Smooth muscle cell (in vitro differentiated cells): ENCODE measurements around the gene PTPRJ. TPM values are rescaled to one million over a fixed set of nuclear protein-coding genes. Genes with fewer than 3 reads are reported as not detected.
A peak's percentile ranks its signal among the peaks of the same experiment; 100 is the strongest.

ENCODE experiments used
- DNase-seq: peaks from one replicate; lab custom pipeline; 2025; ENCODE audit not compliant: unreplicated experiment; lab: John Stamatoyannopoulos, UW
- H2AFZ ChIP-seq: fragments of 200-600 bp; sonication (generic); 2 replicates; pipeline ENCODE4 v1.6.0; 2016; ENCODE audit warnings: antibody characterized with exemption, low read depth, mild to moderate bottlenecking
- H3F3A ChIP-seq: fragments of 200-600 bp; sonication (generic); 2 replicates; pipeline ENCODE4 v1.6.0; 2017; ENCODE audit warnings: antibody characterized with exemption, low read depth
- H3K27ac ChIP-seq: fragments of 200-600 bp; sonication (generic); 2 replicates; pipeline ENCODE4 v1.5.1; 2016; ENCODE audit warnings: low read depth, mild to moderate bottlenecking
- H3K27me3 ChIP-seq: fragments of 200-600 bp; sonication (generic); 2 replicates; pipeline ENCODE4 v1.6.1; 2016; ENCODE audit warnings: low read depth, mild to moderate bottlenecking
- H3K36me3 ChIP-seq: fragments of 200-600 bp; sonication (generic); 2 replicates; pipeline ENCODE4 v1.5.1; 2016; ENCODE audit warnings: low read depth
- H3K4me1 ChIP-seq: fragments of 200-600 bp; sonication (generic); 2 replicates; pipeline ENCODE4 v1.5.1; 2016; ENCODE audit warnings: low read depth
- H3K4me2 ChIP-seq: fragments of 200-600 bp; sonication (generic); 2 replicates; pipeline ENCODE4 v1.6.0; 2016; ENCODE audit warnings: mild to moderate bottlenecking
- H3K4me3 ChIP-seq: fragments of 200-600 bp; sonication (generic); 2 replicates; pipeline ENCODE4 v1.5.1; 2016; ENCODE audit warnings: mild to moderate bottlenecking
- H3K79me2 ChIP-seq: fragments of 200-600 bp; sonication (generic); 2 replicates; pipeline ENCODE4 v1.6.0; 2016; ENCODE audit warnings: low read depth, mild to moderate bottlenecking
- H3K9ac ChIP-seq: fragments of 200-600 bp; sonication (generic); 2 replicates; pipeline ENCODE4 v1.6.0; 2016; ENCODE audit warnings: low read depth
- H3K9me3 ChIP-seq: fragments of 200-600 bp; sonication (generic); replicated peaks from 2 replicates; pipeline ENCODE4 v1.5.1; 2016; ENCODE audit warnings: low read depth
- H4K20me1 ChIP-seq: fragments of 200-600 bp; sonication (generic); 2 replicates; pipeline ENCODE4 v1.6.0; 2016; ENCODE audit warnings: low read depth
- WGBS: methylation state at CpG from one replicate; pipeline ENCODE4 v1.1.7; 2016; ENCODE audit warnings: low lambda C conversion rate; 5-methylcytosine and 5-hydroxymethylcytosine counted together
- polyA plus RNA-seq: library from polyadenylated mRNA; unstranded; fragments of >200 nt; fragmentation: Nextera tagmentation; extraction: Ambion mirVana; gene quantifications from 2 replicates; pipeline ENCODE4 v1.2.1, GENCODE V29; 2016
- total RNA-seq: library from RNA; depleted of rRNA; stranded (reverse); fragments of >200 nt; gene quantifications from 2 replicates; pipeline ENCODE4 v1.2.3, GENCODE V29; 2014
- TF ChIP-seq, protein P1 (sequence below): fragments of 200-600 bp; sonication (generic); IDR thresholded peaks from 2 replicates; pipeline ENCODE4 v1.5.1; 2017; ENCODE audit warnings: borderline replicate concordance, mild to moderate bottlenecking, antibody characterized with exemption; ENCODE audit not compliant: insufficient read depth, poor library complexity, severe bottlenecking

The PTPRJ gene
- total and polyA plus RNA-seq, 2 experiments from 2014 or later: 1.5 to 6.3 TPM

DNA sequence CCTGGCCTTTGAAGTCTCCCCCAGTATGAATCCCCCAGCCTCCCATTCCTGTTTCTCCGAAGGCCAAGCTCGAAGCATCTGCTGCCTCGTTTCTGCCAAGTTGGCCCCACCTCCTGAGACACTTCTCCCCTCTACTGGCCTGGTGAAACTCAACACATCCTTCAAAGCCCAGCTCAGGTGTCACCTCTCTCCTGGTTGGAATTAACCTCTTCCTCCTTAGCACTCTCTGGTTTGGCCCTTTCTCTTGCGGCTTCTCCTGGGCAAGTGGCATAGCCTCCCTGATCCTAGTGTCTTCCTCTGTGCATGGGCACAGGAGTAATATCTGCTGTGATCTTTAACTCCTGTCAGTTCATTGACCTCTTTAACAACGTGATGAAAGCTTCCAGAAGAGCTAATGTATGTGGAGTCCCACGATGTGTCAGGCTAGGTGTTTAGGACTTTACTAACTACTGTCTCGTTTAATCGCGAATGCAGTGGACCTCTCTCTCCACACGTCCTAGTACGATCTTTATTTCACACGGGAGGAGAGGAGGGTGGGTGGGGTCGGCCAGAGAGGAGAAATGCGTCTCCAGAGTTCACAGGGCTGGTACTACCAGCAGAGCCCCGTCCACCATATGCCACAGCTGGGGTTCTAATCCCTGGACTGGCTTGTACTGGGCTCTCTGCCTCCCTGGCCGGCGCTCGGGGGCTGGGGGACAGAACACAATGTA is 826 bp upstream of the PTPRJ start:
- Histone ChIP-seq H3K4me1 (peaks cover 24% of the 10 kb centered on the region), H3K27ac (no peak overlapping the region), H2AFZ (peak overlapping the region; percentile 75), H3K4me2 (peak overlapping the region; percentile 100), H3K36me3 (no peaks in the 10 kb centered on the region), H3K79me2 (peaks cover 9% of the 10 kb centered on the region), H3F3A (peaks cover 20% of the 10 kb centered on the region), H4K20me1 (no peaks in the 10 kb centered on the region), H3K9me3 (no peaks in the 10 kb centered on the region), H3K27me3 (no peaks in the 10 kb centered on the region), H3K9ac (no peak overlapping the region), H3K4me3 (peak overlapping the region; percentile 79)
- TF ChIP-seq, protein P1, sequence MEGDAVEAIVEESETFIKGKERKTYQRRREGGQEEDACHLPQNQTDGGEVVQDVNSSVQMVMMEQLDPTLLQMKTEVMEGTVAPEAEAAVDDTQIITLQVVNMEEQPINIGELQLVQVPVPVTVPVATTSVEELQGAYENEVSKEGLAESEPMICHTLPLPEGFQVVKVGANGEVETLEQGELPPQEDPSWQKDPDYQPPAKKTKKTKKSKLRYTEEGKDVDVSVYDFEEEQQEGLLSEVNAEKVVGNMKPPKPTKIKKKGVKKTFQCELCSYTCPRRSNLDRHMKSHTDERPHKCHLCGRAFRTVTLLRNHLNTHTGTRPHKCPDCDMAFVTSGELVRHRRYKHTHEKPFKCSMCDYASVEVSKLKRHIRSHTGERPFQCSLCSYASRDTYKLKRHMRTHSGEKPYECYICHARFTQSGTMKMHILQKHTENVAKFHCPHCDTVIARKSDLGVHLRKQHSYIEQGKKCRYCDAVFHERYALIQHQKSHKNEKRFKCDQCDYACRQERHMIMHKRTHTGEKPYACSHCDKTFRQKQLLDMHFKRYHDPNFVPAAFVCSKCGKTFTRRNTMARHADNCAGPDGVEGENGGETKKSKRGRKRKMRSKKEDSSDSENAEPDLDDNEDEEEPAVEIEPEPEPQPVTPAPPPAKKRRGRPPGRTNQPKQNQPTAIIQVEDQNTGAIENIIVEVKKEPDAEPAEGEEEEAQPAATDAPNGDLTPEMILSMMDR: no peak
- no peak for DNase-seq
- 30% methylated on average over 18 of the region's 18 CpGs for WGBS

DNA sequence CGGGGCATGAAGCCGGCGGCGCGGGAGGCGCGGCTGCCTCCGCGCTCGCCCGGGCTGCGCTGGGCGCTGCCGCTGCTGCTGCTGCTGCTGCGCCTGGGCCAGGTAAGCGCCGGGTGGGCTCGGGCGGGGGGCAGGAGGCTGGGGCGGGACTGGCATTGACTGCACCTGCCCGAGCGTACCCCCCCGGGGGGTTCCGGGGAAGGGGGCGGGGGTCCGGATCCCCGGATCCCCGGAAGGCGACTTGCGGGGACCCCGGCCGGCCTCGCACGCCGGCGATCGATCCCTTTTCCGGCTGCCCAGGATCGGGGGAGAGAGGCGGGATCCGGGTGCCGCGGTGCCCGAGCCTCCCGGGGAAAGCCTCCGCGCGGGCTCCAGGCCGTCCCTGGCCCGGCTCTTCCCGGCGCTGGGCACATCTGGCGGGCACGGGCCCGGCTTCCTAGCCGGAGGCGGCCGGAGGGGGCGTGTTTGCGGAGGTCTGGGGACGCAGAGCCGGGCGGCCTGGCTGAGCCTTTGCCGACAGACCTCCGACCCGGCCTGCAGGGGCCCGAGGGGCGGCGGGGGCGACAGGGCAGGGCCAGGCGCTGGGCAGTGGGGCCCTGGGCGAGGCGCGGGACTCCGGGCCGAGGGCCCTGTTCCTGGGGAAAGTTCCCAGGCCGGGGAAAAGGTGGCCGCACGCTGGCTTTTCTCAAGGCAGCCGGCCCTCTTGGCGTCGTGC is 705 bp downstream of the PTPRJ start:
- Histone ChIP-seq H3K27ac (no peak overlapping the region), H3K79me2 (peaks cover 19% of the 10 kb centered on the region), H3K4me2 (peak overlapping the region; percentile 100), H3K27me3 (no peaks in the 10 kb centered on the region), H4K20me1 (no peaks in the 10 kb centered on the region), H3K9ac (no peak overlapping the region), H3F3A (peaks cover 10% of the 10 kb centered on the region), H3K4me1 (peaks cover 13% of the 10 kb centered on the region), H3K36me3 (no peaks in the 10 kb centered on the region), H2AFZ (peak overlapping the region; percentile 77), H3K9me3 (no peaks in the 10 kb centered on the region), H3K4me3 (peak overlapping the region; percentile 79)
- under 1% methylated on average over 44 of the region's 82 CpGs for WGBS
- TF ChIP-seq, protein P1: no peak
- DNase-seq: peak; percentile 32

DNA sequence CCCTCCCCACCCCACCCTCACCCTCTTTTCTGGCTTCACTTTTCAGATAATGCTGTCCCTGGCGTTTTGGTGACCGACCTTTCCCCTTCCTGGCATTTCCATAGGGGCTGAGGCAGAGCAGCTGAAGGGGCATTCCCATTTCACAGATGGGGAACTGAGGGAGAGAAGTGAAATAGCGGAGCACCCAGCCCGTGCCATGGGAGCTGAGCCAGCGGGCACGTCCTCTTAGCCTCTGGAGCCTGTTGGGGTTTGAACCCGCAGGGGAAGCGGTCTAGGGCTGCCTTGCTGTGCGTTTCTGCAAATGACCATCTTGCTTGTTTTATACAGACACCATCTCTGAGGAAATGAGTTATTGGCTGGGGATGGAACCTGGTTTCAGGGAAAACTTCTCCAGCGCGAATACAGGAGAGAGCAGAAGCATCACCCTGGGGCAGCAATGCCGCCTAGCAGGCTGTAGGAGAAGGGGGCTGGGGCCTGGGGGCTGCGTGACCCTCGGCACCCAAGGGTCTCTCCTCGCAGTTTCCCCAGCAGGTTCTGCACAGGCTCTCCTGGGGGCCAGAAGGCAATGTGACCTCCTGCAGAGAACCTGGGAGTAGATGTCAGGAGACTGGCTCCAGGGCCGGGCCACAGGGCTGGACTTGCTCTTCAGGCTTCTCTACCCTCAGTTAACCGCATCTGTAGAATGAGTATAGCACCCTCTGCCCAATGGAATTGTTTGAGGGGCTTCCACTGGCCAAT is 1.5 kb downstream of the PTPRJ start:
- no peak overlapping the region for H3K27ac ChIP-seq
- no peaks in the 10 kb centered on the region for H3K36me3 ChIP-seq
- H3K9ac ChIP-seq: no peak overlapping the region
- TF ChIP-seq, protein P1: no peak
- peak overlapping the region; percentile 79 for H3K4me3 ChIP-seq
- no peak for DNase-seq
- H3F3A ChIP-seq: peaks cover 10% of the 10 kb centered on the region
- 64% methylated on average over 17 of the region's 17 CpGs for WGBS
- no peaks in the 10 kb centered on the region for H4K20me1 ChIP-seq
- H2AFZ ChIP-seq: peak overlapping the region; percentile 77
- no peaks in the 10 kb centered on the region for H3K27me3 ChIP-seq
- no peaks in the 10 kb centered on the region for H3K9me3 ChIP-seq
- peaks cover 19% of the 10 kb centered on the region for H3K79me2 ChIP-seq
- peaks cover 13% of the 10 kb centered on the region for H3K4me1 ChIP-seq
- peak overlapping the region; percentile 100 for H3K4me2 ChIP-seq
